PFSK-1 (cell line): Measurements from ENCODE around the gene COA7.

Experiments used
- FOXP2 ChIP-seq: optimal IDR thresholded peaks from 2 replicates; pipeline ENCODE3; 2011; ENCODE audit warnings: borderline replicate concordance, control low read depth, inconsistent platforms; ENCODE audit not compliant: insufficient read depth; ENCODE audit errors: extremely low read length, extremely low read depth
- SIN3A ChIP-seq: IDR thresholded peaks from 2 replicates; pipeline ENCODE4 v1.6.1; 2012; ENCODE audit warnings: mild to moderate bottlenecking, low read length, moderate library complexity, borderline replicate concordance; ENCODE audit not compliant: insufficient read depth
- TF ChIP-seq, protein P1 (sequence below), 2 experiments: IDR thresholded peaks; 2 replicates each; pipeline versions ENCODE4 v1.6.1 to v1.8.0; 2011 to 2012; ENCODE audit warnings: low read depth in 2 of 2, low read length in 2 of 2, control low read depth in 1 of 2, inconsistent platforms in 1 of 2, mild to moderate bottlenecking in 1 of 2, moderate library complexity in 1 of 2; ENCODE audit not compliant: insufficient read depth in 1 of 2

DNA sequence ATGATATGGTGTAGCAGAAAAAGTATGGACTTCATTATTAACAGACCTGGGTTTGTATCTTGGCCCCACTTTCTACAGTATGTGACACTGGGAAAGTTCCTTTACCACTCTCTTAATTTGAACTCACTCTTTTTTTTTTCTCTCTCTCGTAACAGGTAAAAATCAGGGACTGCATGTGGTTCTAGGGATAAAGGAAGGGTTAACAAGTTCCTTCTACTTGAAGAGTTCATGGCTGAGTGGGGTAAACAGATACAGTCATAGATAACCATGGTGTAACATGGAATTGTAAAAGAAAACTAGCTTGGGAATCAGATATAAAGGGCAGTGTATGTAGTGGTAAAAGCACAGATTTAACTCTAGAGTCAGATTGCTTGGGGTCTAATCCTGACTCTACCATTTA lies 49.3 kb upstream of the COA7 start:
- no peak for TF ChIP-seq FOXP2
- TF ChIP-seq SIN3A, result no peak
- TF ChIP-seq, protein P1, sequence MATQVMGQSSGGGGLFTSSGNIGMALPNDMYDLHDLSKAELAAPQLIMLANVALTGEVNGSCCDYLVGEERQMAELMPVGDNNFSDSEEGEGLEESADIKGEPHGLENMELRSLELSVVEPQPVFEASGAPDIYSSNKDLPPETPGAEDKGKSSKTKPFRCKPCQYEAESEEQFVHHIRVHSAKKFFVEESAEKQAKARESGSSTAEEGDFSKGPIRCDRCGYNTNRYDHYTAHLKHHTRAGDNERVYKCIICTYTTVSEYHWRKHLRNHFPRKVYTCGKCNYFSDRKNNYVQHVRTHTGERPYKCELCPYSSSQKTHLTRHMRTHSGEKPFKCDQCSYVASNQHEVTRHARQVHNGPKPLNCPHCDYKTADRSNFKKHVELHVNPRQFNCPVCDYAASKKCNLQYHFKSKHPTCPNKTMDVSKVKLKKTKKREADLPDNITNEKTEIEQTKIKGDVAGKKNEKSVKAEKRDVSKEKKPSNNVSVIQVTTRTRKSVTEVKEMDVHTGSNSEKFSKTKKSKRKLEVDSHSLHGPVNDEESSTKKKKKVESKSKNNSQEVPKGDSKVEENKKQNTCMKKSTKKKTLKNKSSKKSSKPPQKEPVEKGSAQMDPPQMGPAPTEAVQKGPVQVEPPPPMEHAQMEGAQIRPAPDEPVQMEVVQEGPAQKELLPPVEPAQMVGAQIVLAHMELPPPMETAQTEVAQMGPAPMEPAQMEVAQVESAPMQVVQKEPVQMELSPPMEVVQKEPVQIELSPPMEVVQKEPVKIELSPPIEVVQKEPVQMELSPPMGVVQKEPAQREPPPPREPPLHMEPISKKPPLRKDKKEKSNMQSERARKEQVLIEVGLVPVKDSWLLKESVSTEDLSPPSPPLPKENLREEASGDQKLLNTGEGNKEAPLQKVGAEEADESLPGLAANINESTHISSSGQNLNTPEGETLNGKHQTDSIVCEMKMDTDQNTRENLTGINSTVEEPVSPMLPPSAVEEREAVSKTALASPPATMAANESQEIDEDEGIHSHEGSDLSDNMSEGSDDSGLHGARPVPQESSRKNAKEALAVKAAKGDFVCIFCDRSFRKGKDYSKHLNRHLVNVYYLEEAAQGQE (IDR thresholded peaks at IDR 0.05; ENCODE audit: insufficient read depth in 1 of 2, low read depth in 2 of 2, low read length in 2 of 2), result no peak
